Measurements from ENCODE around the gene ANO3.

The ANO3 gene

DNA sequence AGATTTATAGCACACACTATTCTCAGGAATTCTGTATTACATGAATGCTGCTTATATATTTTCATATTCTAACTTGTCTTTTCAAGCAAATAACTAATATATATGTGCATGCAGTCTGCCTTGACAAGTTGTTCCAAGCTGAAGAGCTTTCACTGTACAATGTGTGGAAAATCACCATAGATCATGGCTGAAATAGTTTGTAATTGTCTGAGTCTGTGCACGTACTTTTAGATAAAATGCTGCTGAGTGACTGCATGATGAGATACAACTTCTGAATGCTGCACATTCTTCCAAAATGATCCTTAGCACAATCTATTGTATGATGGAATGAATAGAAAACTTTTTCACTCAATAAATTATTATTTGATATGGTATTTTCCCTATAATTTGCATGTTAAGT lies 331.0 kb downstream of the ANO3 start:
- ChIA-PET POLR2A (no interaction called here), CTCF (interaction anchor here (1.9 kb wide), 1 partner anchor 13 kb away, joined by 5 read pairs; no protein-coding TSS in a partner anchor)
- DNase-seq (ENCODE audit: extremely low spot score), result no peak
- TF ChIP-seq, protein P1, sequence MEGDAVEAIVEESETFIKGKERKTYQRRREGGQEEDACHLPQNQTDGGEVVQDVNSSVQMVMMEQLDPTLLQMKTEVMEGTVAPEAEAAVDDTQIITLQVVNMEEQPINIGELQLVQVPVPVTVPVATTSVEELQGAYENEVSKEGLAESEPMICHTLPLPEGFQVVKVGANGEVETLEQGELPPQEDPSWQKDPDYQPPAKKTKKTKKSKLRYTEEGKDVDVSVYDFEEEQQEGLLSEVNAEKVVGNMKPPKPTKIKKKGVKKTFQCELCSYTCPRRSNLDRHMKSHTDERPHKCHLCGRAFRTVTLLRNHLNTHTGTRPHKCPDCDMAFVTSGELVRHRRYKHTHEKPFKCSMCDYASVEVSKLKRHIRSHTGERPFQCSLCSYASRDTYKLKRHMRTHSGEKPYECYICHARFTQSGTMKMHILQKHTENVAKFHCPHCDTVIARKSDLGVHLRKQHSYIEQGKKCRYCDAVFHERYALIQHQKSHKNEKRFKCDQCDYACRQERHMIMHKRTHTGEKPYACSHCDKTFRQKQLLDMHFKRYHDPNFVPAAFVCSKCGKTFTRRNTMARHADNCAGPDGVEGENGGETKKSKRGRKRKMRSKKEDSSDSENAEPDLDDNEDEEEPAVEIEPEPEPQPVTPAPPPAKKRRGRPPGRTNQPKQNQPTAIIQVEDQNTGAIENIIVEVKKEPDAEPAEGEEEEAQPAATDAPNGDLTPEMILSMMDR (IDR thresholded peaks at IDR 0.05; ENCODE audit: control extremely low read depth, extremely low read depth, low read depth, missing control alignments), result no peak

DNA sequence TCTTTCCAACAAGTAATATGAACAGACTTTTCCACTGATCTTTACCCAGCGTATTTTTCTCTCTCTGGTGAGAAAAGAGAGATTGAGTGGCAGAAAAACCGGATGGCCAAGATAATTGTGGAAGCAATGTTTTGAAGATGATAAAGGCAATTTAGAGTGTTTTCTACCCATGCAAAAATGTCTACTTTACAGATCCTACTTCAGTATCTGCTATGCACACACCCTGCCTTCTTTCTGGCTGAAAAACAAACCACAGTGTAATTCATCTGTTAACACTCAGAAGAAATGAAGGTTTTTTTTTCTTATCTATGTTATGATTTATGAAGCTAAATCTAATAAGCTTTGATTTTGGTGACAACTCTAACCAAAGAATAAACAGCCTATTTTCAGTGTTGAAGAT lies 333.1 kb downstream of the ANO3 start:
- no peak for DNase-seq (ENCODE audit: extremely low spot score)
- TF ChIP-seq, protein P1 (IDR thresholded peaks at IDR 0.05; ENCODE audit: control extremely low read depth, extremely low read depth, low read depth, missing control alignments), result no peak
- ChIA-PET CTCF (no interaction called here), POLR2A (no interaction called here)

DNA sequence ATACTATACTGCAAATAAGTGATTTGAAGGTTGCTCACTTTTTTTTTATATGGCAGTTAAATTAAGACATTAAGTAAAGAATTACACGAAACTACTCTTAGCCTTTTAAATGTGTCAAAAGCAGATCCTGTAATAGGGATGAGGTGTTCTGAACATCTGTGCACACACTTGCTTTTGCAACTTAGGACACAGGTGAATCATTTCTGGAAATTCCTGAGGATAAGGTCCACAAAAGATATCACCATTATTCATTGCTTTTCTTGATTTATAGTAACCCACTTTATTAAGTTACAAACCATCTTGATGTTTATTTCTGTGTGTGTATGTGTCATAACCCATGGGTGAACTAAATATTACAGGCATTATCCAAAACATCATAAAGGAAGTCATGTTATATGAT lies 334.0 kb downstream of the ANO3 start:
- CTCF ChIA-PET, result no interaction called here

DNA sequence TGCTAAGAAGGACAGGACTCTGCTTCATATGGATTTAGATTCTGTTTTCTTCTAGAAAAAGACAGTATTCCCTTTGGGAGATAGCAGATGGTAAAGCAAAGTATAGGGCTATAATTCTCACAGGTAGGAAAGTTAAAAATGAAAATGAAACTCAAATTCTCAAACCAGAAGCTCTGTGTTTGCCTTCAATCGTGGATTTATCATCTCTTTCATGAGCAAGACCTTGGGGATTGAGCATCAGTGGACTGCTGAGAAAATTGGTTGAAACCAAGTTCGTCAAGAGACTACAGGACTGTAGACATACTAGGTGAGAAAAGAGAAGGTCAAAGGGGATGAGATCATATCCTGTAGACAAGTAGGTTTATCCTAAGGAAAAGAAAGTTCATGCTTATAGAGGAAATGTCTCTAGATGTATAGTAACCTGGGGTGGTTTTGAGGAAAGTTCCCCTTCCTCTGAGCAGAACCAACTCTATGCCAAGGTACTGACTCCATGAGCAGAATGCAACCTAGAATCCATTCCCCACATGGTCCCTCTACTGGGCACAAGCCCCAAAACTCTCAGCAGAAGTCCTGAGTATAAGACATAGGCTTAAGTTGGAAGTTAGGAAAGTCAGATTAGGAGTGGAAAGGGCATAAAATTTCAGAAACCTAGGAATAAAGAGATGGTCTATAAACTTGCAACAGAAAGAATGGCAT lies 343.5 kb downstream of the ANO3 start:
- TF ChIP-seq, protein P1 (IDR thresholded peaks at IDR 0.05; ENCODE audit: control extremely low read depth, extremely low read depth, low read depth, missing control alignments), result no peak
- DNase-seq (ENCODE audit: extremely low spot score), result no peak
- POLR2A ChIA-PET, result no interaction called here
- CTCF ChIA-PET, result no interaction called here

More for the DNA sequence above, 334.0 kb downstream of the ANO3 start:
- TF ChIP-seq, protein P1 (IDR thresholded peaks at IDR 0.05; ENCODE audit: control extremely low read depth, extremely low read depth, low read depth, missing control alignments), result no peak
- no peak for DNase-seq (ENCODE audit: extremely low spot score)
- POLR2A ChIA-PET, result no interaction called here

DNA sequence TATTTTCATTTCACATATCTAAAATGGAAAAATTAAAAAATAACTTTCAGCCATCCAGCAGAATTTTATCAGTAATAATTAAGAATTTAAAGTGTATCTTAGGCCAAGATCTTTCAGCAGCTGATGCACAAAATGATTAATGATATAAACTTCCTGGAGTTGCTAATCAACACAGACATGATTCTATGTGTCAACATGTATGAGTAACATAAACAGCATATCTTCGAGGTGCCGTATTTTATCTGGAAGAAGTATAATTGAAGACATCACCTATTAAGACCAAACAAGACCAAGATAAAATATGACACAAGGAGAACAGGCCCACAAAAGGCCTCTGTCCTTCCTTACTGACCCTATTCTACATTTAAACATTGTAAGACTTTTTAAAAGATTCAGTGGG lies 344.7 kb downstream of the ANO3 start:
- ChIA-PET POLR2A (no interaction called here), CTCF (no interaction called here)
- TF ChIP-seq, protein P1 (IDR thresholded peaks at IDR 0.05; ENCODE audit: control extremely low read depth, extremely low read depth, low read depth, missing control alignments), result no peak
- no peak for DNase-seq (ENCODE audit: extremely low spot score)

DNA sequence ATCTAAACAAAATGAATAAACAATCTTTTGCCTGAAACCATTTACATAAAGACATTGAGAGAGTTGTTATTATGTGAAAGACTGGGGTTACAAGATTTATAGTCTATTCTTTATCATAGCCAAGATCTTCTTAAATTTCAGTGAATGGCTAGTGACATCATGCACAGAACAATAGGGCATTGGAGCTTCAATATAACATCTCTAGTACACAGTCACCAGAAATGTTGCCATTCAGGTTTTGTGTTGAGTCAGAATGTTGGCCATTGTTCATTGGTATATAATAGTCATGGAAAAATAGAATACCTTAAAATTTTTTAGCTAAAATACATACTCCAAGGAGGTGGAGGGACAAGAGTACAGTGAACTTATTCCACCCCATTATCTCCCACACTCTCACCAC lies 345.6 kb downstream of the ANO3 start:
- CTCF ChIA-PET, result no interaction called here
- TF ChIP-seq, protein P1 (IDR thresholded peaks at IDR 0.05; ENCODE audit: control extremely low read depth, extremely low read depth, low read depth, missing control alignments), result no peak
- POLR2A ChIA-PET, result no interaction called here
- no peak for DNase-seq (ENCODE audit: extremely low spot score)

Data from GM10248 (cell line).